ENCODE results near the gene UBE4B.

- TF ChIP-seq CTCF (IDR thresholded peaks at IDR 0.05) = no peak
- TF ChIP-seq POLR2A (IDR thresholded peaks at IDR 0.05) = no peak
Observed at GRCh38 chr1:10105484-10105883, 72.7 kb downstream of the UBE4B start.

Data from esophagus squamous epithelium (tissue), 4 donors.